Measurements from ENCODE around the gene ZFYVE28. TPM values are rescaled to one million over a fixed set of nuclear protein-coding genes. Genes with fewer than 3 reads are reported as not detected.

Gene ZFYVE28
- total RNA-seq, 1 donor from 2014 or later = 1.3 TPM

GRCh38 chr4:2272026-2272827, 146.2 kb downstream of the ZFYVE28 start:
- Histone ChIP-seq H3K27me3 (ENCODE audit: control insufficient read depth, insufficient read depth, low read length) (no peaks in the 10 kb centered on the region), H3K36me3 (ENCODE audit: control insufficient read depth, insufficient read depth, low read length) (no peaks in the 10 kb centered on the region), H3K4me3 (ENCODE audit: low read depth, low read length) (no peak overlapping the region)
- no peak for DNase-seq (ENCODE audit: low read depth)
- no peak for TF ChIP-seq CTCF (IDR thresholded peaks at IDR 0.05; ENCODE audit: insufficient read depth, low read length, severe bottlenecking)
- FAIRE-seq = no peak

- Histone ChIP-seq H3K27me3 (ENCODE audit: control insufficient read depth, insufficient read depth, low read length) (no peaks in the 10 kb centered on the region), H3K36me3 (ENCODE audit: control insufficient read depth, insufficient read depth, low read length) (no peaks in the 10 kb centered on the region), H3K4me3 (ENCODE audit: low read depth, low read length) (no peak overlapping the region)
- TF ChIP-seq CTCF (IDR thresholded peaks at IDR 0.05; ENCODE audit: insufficient read depth, low read length, severe bottlenecking) = no peak
- FAIRE-seq = peak; percentile 18
- no peak for DNase-seq (ENCODE audit: low read depth)
Measured at GRCh38 chr4:2271279-2272025, 147.0 kb downstream of the ZFYVE28 start.

- DNase-seq (ENCODE audit: low read depth) (no peak), FAIRE-seq (no peak)
- Histone ChIP-seq H3K27me3 (ENCODE audit: control insufficient read depth, insufficient read depth, low read length) (no peaks in the 10 kb centered on the region), H3K4me3 (ENCODE audit: low read depth, low read length) (no peak overlapping the region), H3K36me3 (ENCODE audit: control insufficient read depth, insufficient read depth, low read length) (no peaks in the 10 kb centered on the region)
- no peak for TF ChIP-seq CTCF (IDR thresholded peaks at IDR 0.05; ENCODE audit: insufficient read depth, low read length, severe bottlenecking)
Measured at GRCh38 chr4:2270341-2271165, 147.9 kb downstream of the ZFYVE28 start.

- H3K27me3 ChIP-seq (ENCODE audit: control insufficient read depth, insufficient read depth, low read length) = no peaks in the 10 kb centered on the region
- FAIRE-seq (no peak), DNase-seq (ENCODE audit: low read depth) (no peak)
Measured at GRCh38 chr4:2269618-2270163, 148.8 kb downstream of the ZFYVE28 start.

More at GRCh38 chr4:2269618-2270163, 148.8 kb downstream of the ZFYVE28 start:
- no peak for TF ChIP-seq CTCF (IDR thresholded peaks at IDR 0.05; ENCODE audit: insufficient read depth, low read length, severe bottlenecking)
- Histone ChIP-seq H3K4me3 (ENCODE audit: low read depth, low read length) (no peak overlapping the region), H3K36me3 (ENCODE audit: control insufficient read depth, insufficient read depth, low read length) (no peaks in the 10 kb centered on the region)
